Measurements from ENCODE around the gene GLCCI1. TPM values are rescaled to one million over a fixed set of nuclear protein-coding genes. Genes with fewer than 3 reads are reported as not detected.
A peak's percentile ranks its signal among the peaks of the same experiment; 100 is the strongest.

GLCCI1 gene
- total and polyA plus RNA-seq, 10 of the 15 experiments (the other 5 are each of a cell fraction or from before 2014, with no cell fraction given) = 12.6 to 92.0 (median 27.6) TPM

- Histone ChIP-seq H3K4me1 (ENCODE audit: control insufficient read depth, insufficient read depth, low read length) (peaks cover 63% of the 10 kb centered on the region), H3K79me2 (ENCODE audit: control insufficient read depth, insufficient read depth, low read length) (peaks cover 14% of the 10 kb centered on the region), H3K4me3 (no peak overlapping the region), H3K36me3 (ENCODE audit: control insufficient read depth in 2 of 2, insufficient read depth in 2 of 2, low read length in 1 of 2) (no peaks in the 10 kb centered on the region), H3K27me3 (replicated peaks in 1 of 2; ENCODE audit: control insufficient read depth in 2 of 2, insufficient read depth in 2 of 2, low read length in 1 of 2) (no peaks in the 10 kb centered on the region), H4K20me1 (ENCODE audit: control insufficient read depth, insufficient read depth) (no peaks in the 10 kb centered on the region), H3K9ac (ENCODE audit: control insufficient read depth, insufficient read depth, low read length) (no peak overlapping the region), H3K4me2 (ENCODE audit: control insufficient read depth, insufficient read depth) (peak overlapping the region; percentile 23; the same call in 1 of the 2 replicates), H2AFZ (ENCODE audit: control insufficient read depth, low read depth, low read length) (no peak overlapping the region), H3K27ac (ENCODE audit: control insufficient read depth, insufficient read depth) (no peak overlapping the region; the same call in 1 of the 2 replicates), H3K9me3 (replicated peaks; ENCODE audit: control insufficient read depth, insufficient read depth, low read length) (peaks cover 2% of the 10 kb centered on the region; the same call in 1 of the 3 replicates)
- ChIA-PET POLR2A (interaction anchor here (0.6 kb wide), 1 partner anchor 110 kb away, joined by 3 read pairs; no protein-coding TSS in a partner anchor), SMC1A (ENCODE audit: uncharacterized antibody, unreplicated experiment) (interaction anchor here (0.7 to 10.0 kb wide), 15 partner anchors 9 to 322 kb away, joined by 3 to 132 read pairs (median 4); no protein-coding TSS in a partner anchor), CTCF (interaction anchor here (1.0 to 2.1 kb wide), 5 partner anchors 13 to 283 kb away, joined by 3 to 8 read pairs (median 5); no protein-coding TSS in a partner anchor), RAD21 (ENCODE audit: unreplicated experiment) (interaction anchor here (0.5 to 7.3 kb wide), 12 partner anchors 9 to 251 kb away, joined by 3 to 80 read pairs (median 4); no protein-coding TSS in a partner anchor)
- intact Hi-C loops (cut with micrococcal nuclease; ENCODE audit: unreplicated experiment) (no loop called here), in situ Hi-C loops (cut with MboI) (no loop called here)
- FAIRE-seq = no peak
- ATAC-seq = no peak
- BruUV-seq (replicated peaks) = no TSS peak
- DNase-seq (ENCODE audit: low read depth, low spot score) = no peak
- 0% methylated on average over 2 of the region's 2 CpGs for WGBS (ENCODE audit: insufficient coverage, insufficient replicate concordance, low lambda C conversion rate, missing lambda C conversion rate)
- TF ChIP-seq CBX5 (IDR thresholded peaks at IDR 0.05; ENCODE audit: low read depth) = no peak
- peak; percentile 79 for TF ChIP-seq MEF2B (IDR thresholded peaks at IDR 0.05; ENCODE audit: partially characterized antibody, poor library complexity, severe bottlenecking)
- no peak for TF ChIP-seq NFYB (IDR thresholded peaks at IDR 0.05; ENCODE audit: insufficient read depth, low read depth, low read length)
- TF ChIP-seq TBL1XR1 (IDR thresholded peaks at IDR 0.05; ENCODE audit: low read depth, low read length) = no peak
- no peak for TF ChIP-seq NR2C2 (IDR thresholded peaks at IDR 0.05; ENCODE audit: borderline replicate concordance, control insufficient read depth, insufficient read length, low read depth)
- TF ChIP-seq ZBTB40 (IDR thresholded peaks at IDR 0.05; ENCODE audit: borderline replicate concordance) = no peak
- no peak for TF ChIP-seq LARP7 (IDR thresholded peaks at IDR 0.05)
- TF ChIP-seq PKNOX1 (IDR thresholded peaks at IDR 0.05) = peak; percentile 50
- TF ChIP-seq POU2F2 (IDR thresholded peaks at IDR 0.05; ENCODE audit: borderline replicate concordance, low read depth, low read length) = no peak
- no peak for TF ChIP-seq SREBF2 (IDR thresholded peaks at IDR 0.05; ENCODE audit: low read length)
- TF ChIP-seq TCF12 (IDR thresholded peaks at IDR 0.05; ENCODE audit: low read depth, low read length) = no peak
- TF ChIP-seq SIX5 (IDR thresholded peaks at IDR 0.05; ENCODE audit: low read depth, low read length, severe bottlenecking) = no peak
- no peak for TF ChIP-seq REST (IDR thresholded peaks at IDR 0.05; ENCODE audit: low read depth, low read length)
- TF ChIP-seq SPI1 (IDR thresholded peaks at IDR 0.05; ENCODE audit: borderline replicate concordance, insufficient read depth, low read depth, low read length) = peak; percentile 23; the same call in 1 of the 2 replicates
- TF ChIP-seq PAX5 (IDR thresholded peaks at IDR 0.05; ENCODE audit: borderline replicate concordance, low read depth, low read length) = no peak
These were observed 4.3 kb upstream of the GLCCI1 start for GRCh38 chr7:7964250-7964649.
